RWPE2 (cell line): ENCODE results near the gene CCDC187.

Experiments used
- ATAC-seq: fragments of 200-7000 bp; cut with Tn5 transposase; 3 replicates; pipeline ENCODE4 v1.9.1; 2021; ENCODE audit warnings: low read depth
- DNase-seq: peaks from one replicate; pipeline ENCODE4 v3.0.0-alpha.2; 2020; ENCODE audit warnings: low spot score
- H3K27ac ChIP-seq: fragments of 450-650 bp; 2 replicates; pipeline ENCODE4 v1.5.1; 2017; ENCODE audit warnings: mild to moderate bottlenecking; ENCODE audit not compliant: poor library complexity, severe bottlenecking
- H3K27me3 ChIP-seq: fragments of 250-450 bp; sonication (Bioruptor Pico); 2 replicates; pipeline ENCODE4 v1.5.1; 2021; ENCODE audit warnings: mild to moderate bottlenecking, moderate library complexity; ENCODE audit not compliant: insufficient read depth, poor library complexity, severe bottlenecking
- H3K36me3 ChIP-seq: fragments of 250-450 bp; sonication (Bioruptor Pico); 2 replicates; pipeline ENCODE4 v1.5.1; 2020; ENCODE audit warnings: low read depth, mild to moderate bottlenecking, moderate library complexity
- H3K4me1 ChIP-seq: fragments of 250-450 bp; sonication (Bioruptor Pico); 2 replicates; pipeline ENCODE4 v1.5.1; 2021; ENCODE audit warnings: mild to moderate bottlenecking, moderate library complexity; ENCODE audit not compliant: insufficient read depth, poor library complexity, severe bottlenecking
- H3K4me3 ChIP-seq: fragments of 250-450 bp; sonication (Bioruptor Pico); 2 replicates; pipeline ENCODE4 v1.5.1; 2021; ENCODE audit warnings: mild to moderate bottlenecking, moderate library complexity; ENCODE audit not compliant: severe bottlenecking
- H3K9me3 ChIP-seq: fragments of 250-450 bp; sonication (Bioruptor Pico); 2 replicates; pipeline ENCODE4 v1.5.1; 2021; ENCODE audit warnings: mild to moderate bottlenecking, moderate library complexity; ENCODE audit not compliant: severe bottlenecking
- CTCF ChIP-seq: fragments of 450-650 bp; IDR thresholded peaks from one replicate; pipeline ENCODE4 v1.5.1; 2017; ENCODE audit warnings: mild to moderate bottlenecking, moderate library complexity; ENCODE audit not compliant: poor library complexity, severe bottlenecking

The CCDC187 gene

GRCh38 chr9:136208675-136209074, 95.2 kb downstream of the CCDC187 start:
- Histone ChIP-seq H3K9me3 (no peaks in the 10 kb centered on the region), H3K27ac (no peak overlapping the region), H3K4me1 (no peaks in the 10 kb centered on the region), H3K36me3 (peaks cover 4% of the 10 kb centered on the region; the same call in 1 of the 2 replicates), H3K27me3 (peaks cover 13% of the 10 kb centered on the region), H3K4me3 (no peak overlapping the region)
- DNase-seq (no peak), ATAC-seq (no peak)
- TF ChIP-seq CTCF: no peak

- no peak for DNase-seq
- H3K36me3 ChIP-seq: no peaks in the 10 kb centered on the region
- no peak overlapping the region for H3K4me3 ChIP-seq
- ATAC-seq: no peak
- peaks cover 22% of the 10 kb centered on the region for H3K27me3 ChIP-seq
- H3K9me3 ChIP-seq: no peaks in the 10 kb centered on the region
- no peak overlapping the region for H3K27ac ChIP-seq
- no peak for TF ChIP-seq CTCF
- no peaks in the 10 kb centered on the region for H3K4me1 ChIP-seq
These were observed 96.3 kb downstream of the CCDC187 start for GRCh38 chr9:136207616-136208015.

- no peaks in the 10 kb centered on the region for H3K9me3 ChIP-seq
- ATAC-seq: no peak
- no peak overlapping the region for H3K4me3 ChIP-seq
- DNase-seq: no peak
- no peak for TF ChIP-seq CTCF
- no peaks in the 10 kb centered on the region for H3K4me1 ChIP-seq
- H3K36me3 ChIP-seq: no peaks in the 10 kb centered on the region
- peaks cover 31% of the 10 kb centered on the region for H3K27me3 ChIP-seq
- no peak overlapping the region for H3K27ac ChIP-seq
These were observed 97.2 kb downstream of the CCDC187 start for GRCh38 chr9:136206602-136207275.

- Histone ChIP-seq H3K36me3 (no peaks in the 10 kb centered on the region), H3K9me3 (no peaks in the 10 kb centered on the region), H3K27me3 (peaks cover 41% of the 10 kb centered on the region), H3K4me3 (no peak overlapping the region), H3K4me1 (no peaks in the 10 kb centered on the region), H3K27ac (no peak overlapping the region)
- no peak for ATAC-seq
- no peak for TF ChIP-seq CTCF
- no peak for DNase-seq
These were observed 98.2 kb downstream of the CCDC187 start for GRCh38 chr9:136205707-136205992.

GRCh38 chr9:136204838-136205706, 98.8 kb downstream of the CCDC187 start, which contains the start of gene LHX3:
Gene LHX3 (minus strand): TSS chr9:136205128. CDS start chr9:136205012, 116 bp downstream.
- ATAC-seq (no peak), DNase-seq (no peak)
- TF ChIP-seq CTCF: no peak
- H3K27ac ChIP-seq: no peak within 1 kb of the TSS
- H3K4me1 ChIP-seq: no peaks in the 10 kb centered on the region
- no peaks in the 10 kb centered on the region for H3K36me3 ChIP-seq
- peaks cover 47% of the 10 kb centered on the region for H3K27me3 ChIP-seq
- H3K4me3 ChIP-seq: no peak within 1 kb of the TSS
- no peaks in the 10 kb centered on the region for H3K9me3 ChIP-seq
